Middle frontal gyrus (tissue), 1 donor: ENCODE results near the gene NME9.
A peak's percentile ranks its signal among the peaks of the same experiment; 100 is the strongest.
"Not testable (repeated sequence)": the region's sequence is repeated elsewhere in the genome, so short reads cannot be mapped to it uniquely, and the experiment has no call there.

ENCODE experiments used
- DNase-seq: peaks from one replicate; pipeline ENCODE4 v3.0.0-alpha.2; 2015; ENCODE audit warnings: low spot score; ENCODE audit errors: extremely low spot score

Gene NME9, protein sequence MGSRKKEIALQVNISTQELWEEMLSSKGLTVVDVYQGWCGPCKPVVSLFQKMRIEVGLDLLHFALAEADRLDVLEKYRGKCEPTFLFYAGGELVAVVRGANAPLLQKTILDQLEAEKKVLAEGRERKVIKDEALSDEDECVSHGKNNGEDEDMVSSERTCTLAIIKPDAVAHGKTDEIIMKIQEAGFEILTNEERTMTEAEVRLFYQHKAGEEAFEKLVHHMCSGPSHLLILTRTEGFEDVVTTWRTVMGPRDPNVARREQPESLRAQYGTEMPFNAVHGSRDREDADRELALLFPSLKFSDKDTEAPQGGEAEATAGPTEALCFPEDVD

DNA sequence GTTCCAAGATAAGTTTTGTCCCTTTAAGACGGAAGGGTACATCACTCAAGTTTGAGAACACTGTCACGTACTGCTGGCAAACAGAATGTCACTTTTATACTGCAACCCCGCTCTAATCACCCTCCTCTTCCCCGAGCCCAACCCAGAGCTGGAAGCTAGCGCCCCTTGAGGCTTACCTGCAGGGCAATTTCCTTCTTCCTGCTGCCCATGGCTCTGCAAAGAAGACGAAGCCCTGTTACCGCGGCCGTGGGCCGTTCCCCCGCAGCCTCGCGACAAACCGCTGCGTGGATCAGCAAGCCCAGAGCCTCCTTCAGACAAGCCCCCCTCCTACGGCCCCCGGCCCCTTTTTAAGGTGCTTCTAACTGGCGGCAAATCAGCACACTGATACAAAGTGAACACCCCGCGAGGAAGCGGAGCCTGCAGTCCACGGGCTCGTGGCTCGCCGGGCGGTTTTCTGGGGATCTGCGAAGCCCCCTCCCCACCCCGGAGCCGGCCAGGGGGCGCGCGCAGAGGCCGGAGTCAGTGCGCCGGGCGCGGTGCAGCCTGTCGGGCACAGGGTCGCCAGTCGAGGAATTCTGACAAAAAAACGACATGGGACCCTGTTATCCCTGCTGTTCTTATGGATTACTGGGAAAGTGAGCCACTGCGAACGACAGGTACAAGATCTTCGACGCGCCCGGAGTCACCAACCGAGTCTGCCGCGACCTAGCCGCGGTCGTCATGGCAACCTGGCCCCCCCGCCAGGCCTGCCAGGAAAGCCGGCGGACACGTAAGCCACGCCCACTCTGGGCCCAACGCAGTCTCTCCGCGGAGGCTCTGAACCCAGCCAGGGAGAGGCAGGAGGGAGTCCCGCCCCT is at the start of gene NME9:
Gene NME9, minus strand, starts transcription at position 725 of the 857 bp plus-strand sequence. Its CDS starts 516 bp downstream, at position 209.
- peak; percentile 84 for DNase-seq

DNA sequence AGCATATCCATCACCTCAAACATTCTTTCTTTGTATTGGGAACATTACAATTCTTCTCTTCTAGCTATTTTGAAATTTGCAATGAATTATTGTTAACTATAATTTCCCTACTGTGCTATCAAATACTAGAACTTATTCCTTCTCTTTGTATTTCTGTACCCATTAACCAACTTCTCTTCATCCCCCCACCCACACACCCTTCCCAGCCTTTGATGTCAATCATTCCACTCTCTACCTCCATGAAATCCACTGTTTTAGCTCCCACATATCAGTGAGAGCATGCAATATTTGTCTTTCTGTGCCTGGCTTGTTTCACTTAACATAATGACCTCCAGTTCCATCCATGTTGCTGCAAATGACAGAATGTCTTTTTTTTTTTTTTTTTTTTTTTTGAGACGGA is 49.3 kb upstream of the NME9 start:
- no peak for DNase-seq

DNA sequence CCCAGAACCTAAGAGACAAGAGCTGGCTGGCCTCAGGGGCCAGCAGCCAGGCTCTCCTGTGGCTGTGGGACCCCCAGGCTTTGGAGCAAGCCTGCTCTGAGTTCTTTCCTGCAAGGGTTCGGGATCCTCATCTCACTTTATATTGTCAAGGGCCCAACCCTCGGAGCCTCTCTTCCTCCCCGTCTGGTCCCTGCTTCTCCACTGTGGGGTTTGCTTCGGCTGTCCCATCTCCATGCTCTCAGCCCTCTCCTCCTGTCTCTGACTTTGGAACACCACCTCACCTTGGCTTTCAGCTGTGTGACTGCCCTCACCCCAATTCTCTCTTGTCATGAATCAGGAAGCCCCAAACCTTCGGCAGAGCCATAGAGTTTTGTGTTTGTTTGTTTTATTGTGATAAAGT is 48.7 kb upstream of the NME9 start:
- DNase-seq, result no peak

DNA sequence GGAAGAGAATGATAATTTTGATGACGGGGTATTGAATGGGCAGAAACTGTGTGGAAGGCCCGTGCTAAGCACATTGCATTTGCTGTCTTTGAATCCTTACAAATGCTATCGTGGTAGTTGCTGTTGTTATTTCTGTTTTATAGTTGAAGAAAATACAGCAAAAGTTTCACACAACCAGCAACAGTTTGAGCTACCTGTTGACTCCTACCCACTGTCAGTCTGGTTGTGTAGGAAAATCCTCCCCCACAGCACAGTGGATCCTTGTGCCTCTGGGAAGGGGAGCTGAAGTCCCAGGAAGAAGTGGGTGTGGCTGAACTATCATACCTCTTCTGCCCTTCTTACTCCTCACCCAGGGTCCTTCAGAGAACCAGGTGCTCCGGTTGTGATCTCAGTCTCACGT is 48.2 kb upstream of the NME9 start:
- no peak for DNase-seq

DNA sequence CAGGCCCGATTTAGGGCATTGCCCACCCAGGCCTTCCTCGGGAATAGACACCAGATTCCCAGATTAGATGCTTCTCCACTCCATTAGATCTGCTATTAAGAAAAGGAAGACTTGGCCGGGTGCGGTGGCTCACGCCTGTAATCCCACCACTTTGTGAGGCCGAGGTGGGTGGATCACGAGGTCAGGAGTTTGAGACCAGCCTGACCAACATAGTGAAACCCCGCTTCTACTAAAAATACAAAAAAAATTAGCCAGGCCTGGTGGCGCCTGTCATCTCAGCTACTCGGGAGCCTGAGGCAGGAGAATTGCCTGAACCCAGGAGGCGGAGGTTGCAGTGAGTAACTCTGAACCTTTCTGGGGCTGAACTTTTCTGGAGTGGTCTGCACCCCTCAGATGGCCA is 47.6 kb upstream of the NME9 start:
- not testable (repeated sequence) for DNase-seq

DNA sequence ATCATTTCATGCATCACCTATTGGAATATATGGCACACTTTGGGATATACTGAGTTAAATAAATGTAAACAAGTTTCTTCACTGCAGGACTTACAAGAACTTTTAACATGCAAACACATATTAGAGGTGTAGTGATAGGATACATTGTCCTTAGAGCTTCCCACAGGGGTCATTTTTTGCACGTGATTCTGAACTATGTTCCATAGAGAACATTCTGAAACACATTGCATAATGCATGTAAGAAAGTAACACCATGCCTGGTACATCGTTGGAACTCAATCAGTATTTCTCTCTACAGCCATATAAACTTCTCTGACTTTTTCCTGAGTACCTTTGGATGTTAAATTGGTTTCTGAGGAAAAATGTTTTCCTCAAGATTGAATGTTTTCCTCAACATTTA is 47.0 kb upstream of the NME9 start:
- no peak for DNase-seq

DNA sequence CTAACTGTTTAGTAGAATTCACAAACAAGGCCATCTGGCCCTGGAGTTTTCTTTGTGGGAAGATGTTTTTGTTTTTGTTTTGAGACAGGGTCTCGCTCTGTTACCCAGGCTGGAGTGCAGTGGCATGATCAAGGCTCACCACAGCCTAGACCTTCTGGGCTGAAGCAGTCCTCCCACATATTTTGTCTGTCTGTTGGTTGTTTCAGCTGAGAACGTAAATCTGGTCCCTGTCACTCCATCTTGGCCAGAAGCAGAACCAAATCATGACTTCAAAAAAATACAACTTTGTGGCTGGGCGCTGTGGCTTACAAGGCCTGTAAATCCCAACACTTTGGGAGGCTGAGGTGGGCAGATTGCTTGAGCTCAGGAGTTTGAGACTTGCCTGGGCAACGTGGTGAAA is 45.8 kb upstream of the NME9 start:
- no peak for DNase-seq

DNA sequence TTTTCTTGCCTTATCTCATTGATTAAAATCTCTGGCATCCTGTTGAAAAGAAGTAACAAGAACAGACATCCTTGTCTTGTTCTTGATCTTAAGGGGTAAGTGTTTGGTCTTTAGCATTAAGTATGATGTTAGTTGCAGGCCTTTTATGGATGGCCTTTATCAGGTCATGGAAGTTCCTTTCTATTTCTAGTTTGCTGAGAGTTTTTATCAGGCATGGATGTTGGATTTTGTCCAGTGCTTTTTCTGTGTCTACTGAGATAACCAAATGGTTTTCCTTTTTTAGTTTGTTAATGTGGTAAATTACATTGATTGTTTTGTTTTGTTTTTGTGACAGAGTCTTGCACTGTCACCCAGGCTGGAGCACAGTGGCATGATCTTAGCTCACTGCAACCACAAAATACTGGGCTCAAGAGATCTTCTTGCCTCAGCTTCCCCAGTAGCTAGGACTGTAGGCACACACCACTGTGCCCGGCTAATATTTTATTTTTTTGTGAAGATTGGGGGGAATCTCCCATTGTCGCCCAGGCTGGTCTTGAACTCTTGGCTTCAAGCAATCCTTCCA is 45.0 kb upstream of the NME9 start:
- DNase-seq, result no peak

DNA sequence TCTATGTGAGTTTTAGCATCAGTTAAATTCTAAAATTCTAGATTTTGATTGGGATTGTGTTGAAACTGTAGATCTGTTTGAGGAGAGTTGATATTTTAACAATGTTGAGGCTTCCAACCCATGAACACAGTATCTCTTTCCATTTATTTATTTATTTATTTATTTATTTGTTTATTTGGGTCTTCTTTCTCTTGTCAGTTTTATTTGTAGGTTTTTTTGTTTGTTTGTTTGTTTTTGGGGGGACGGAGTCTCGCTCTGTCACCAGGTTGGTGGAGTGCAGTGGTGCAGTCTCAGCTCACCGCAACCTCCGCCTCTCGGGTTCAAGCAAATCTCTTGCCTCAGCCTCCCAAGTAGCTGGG is 44.1 kb upstream of the NME9 start:
- DNase-seq, result no peak

DNA sequence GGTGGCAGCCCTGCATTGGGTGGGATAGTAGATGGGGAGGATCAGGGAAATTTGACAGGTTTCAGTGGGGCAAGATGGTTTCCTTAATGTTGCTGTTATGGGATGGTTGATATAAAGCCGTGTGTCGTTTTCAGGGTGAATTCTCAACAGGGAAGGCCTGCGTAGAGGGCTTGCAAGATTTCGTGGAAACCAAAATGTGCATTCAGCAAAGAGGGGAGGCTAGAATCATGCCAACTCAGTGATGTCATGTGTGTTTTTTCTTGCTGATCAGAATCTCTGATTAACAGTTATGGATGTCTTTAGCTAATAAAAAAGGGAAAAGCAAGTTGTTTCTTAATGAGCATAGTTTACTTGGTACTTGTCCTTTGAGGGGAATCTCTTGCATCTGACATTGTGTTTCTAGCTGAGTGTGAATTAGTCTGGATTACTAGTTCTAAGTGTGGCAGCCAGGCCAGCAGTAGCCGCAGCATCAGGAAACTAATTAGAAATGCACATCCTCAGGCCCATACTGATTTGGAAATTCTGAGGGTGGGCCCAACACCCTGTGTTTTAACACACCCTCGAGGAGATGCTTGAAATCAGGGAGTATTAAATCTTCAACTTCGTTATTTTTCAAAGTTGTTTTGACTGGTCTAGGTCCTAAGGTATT is 43.6 kb upstream of the NME9 start:
- no peak for DNase-seq

DNA sequence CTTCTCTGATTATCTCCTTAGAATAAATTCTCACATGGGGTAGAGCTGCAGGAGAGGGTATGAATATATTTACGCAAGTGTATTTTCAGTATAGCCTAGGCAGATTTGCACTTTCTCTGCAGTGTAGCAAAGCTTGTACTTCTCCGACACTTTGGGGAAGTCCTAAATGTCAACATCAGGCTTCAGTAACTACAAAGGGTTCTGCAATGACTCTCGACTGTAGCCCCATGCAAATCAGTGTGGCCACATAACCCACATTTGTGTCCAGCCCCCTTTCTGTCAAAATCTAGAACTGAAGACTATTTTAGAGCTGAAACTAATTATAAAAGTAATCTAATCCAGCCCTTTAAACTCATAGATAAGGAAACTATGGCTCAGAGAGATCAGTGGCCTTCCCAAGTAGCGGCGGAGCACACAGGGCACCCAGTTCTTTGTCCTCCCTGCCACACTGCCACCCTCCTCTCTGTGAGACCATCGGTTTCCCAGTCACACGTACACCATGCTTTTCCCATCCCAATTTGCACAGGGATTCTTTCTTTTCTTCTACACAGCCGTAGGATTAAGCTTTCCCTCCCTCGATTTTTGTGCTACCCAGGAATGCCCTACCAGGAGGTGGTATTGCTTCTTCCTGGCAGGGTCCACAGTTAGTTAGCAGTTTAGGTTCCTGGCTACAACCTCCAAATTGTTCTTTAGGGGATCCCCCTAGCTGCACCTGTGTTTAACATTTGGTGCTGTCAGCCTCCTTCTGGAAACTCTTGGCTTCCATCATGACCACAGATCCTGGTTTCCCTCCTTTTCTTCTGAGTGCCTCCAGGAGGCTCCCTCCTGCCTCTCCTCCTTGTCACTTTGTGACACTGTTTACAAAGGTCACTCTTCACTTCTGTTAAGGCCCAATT is 41.7 kb upstream of the NME9 start:
- DNase-seq, result no peak

DNA sequence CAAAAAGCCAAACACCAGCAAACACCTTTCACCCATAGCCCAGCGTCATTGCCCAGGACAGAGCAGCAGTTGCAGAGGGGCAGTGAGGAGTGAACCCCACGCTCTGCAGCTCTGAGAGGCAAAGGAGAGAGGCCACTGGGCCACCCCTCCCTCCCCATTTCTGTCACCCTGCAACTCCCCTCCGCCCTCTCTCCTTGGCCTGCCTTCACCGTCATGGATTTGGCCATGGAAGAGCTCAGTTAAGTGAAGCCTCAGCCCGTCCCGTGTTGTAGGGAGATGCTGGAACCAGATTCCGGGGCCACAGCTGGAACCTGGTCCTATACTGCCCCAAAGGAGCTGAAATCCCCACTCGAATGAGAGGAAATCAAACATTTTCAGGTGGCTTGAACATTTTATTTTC is 40.7 kb upstream of the NME9 start:
- no peak for DNase-seq

DNA sequence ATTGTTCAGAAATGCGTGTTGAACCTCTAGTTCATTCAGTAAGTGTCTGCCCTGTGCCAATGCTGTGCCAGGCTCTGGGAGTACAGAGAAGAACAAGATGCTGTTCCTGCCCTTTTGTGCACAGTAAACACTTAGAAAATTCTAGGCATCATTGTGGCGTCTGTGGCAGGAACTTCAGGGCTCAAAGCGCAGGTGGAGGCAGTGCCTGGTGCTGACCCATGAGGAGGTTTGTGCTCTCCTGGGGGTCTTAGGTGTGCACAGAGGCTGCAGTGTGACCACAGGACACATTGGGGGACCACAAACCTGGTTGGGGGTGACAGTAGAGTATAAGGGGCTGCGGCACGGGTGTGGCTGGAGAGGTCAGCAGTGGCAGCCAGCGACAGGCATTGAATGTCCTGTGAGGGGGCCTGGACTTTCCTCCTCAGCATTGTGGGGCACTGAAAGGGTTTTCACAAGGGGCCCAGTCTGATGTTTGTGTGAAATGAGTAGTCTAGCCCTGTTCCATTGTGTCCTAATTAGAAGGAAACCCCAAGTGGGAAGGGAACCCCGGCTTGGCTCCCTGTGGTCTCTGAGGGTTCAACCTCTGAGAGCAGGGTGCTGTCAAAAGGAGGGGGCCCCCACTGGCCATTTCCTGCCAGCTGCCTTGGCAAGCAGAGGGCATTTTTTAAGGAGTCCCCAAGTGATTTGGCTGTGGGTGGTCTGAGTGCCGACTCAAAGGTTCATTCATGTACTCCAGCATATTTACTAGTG is 39.7 kb upstream of the NME9 start:
- DNase-seq, result no peak

DNA sequence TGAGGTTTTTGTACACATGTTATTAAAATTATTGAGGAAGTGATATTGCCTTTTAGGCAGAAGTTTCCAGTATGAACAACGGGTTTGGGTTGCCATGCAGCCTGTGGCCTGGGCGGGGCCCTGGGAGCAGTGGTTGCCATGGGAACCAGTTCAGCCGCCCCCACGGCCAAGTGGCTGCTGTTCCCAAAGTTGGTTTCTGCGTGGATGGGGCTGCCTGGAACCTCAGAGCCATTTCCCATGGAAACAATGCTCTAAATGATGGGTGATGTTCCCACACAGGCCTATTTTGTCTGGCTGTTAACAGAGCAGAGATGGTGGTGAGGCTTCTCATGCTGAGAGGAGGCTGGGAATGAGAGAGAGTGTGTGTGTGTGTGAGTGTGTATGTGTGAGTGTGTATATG is 38.3 kb upstream of the NME9 start:
- peak; percentile 56 for DNase-seq

DNA sequence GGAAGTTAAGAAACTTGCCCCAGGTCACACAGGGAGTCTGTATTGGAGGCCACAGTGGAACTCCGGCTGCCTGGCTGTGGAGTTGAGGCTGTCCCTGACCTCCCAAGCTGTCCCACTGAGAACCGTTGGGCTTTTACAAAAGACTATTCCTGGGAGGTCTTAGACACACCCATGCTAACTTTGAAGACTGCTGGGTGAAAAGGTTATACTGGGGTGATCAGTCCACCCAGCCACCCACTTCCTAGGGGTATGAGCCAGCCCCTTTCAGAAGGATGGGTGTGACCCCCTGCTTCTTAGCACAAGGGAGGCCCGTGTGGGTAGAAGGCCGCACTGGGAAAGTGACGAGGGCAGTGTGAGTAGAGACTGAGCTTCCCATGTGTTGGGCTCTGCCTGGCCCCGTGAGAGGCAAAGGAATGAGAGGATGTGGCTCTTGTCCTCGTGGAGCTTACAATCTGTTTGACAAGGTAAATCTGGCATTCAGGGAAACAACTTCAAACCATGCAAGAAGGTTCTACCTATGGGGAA is 37.7 kb upstream of the NME9 start:
- no peak for DNase-seq

DNA sequence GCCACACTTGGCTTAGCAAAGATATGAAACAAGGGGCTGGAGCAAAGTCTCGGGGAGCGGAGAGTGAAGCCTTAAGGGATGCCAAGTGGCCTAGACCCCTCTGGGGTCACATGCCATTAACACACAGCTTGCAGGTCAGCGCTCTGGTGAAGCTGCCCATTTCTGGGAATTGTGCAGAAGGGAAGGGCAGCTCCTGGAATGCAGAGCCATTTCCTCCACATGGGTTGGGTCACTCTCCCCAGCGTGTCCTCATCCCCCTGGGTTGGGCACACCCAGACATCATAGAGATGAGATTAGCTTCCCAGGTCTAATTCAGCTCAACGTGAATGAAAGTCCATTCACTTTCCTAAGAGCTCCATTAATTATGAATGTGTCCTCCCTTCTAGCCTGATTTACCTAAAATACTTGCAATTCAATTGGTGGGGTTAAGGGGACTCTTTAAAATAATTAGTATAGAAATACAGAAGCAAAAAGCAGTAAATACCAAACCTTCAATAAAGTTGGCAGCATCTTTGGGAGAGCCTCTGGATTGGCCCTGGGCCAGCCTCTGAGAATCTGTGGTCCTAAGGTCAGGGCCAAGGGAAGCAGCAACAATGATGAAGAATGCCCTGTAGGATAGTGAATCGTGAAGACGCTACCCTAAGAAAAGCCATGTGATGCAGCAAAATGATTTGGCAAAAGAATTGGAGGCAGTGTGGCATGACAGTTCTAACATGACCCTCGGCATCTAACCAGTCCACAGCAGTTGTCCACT is 36.5 kb upstream of the NME9 start:
- no peak for DNase-seq

DNA sequence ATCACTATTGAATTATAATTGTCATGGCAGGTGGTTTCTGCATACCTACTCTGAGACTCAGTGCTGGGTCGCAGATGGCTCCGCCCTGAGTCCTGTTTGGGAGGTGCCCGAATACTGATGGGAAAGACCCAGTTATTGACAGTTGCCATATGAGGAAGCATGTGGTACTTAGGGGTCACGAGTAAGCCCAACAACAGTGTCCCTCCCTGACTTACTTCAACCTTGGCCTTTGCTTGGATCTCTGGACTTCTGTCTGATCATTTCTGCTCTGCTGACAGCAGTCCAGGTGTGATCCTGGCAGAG is 35.6 kb upstream of the NME9 start:
- no peak for DNase-seq

DNA sequence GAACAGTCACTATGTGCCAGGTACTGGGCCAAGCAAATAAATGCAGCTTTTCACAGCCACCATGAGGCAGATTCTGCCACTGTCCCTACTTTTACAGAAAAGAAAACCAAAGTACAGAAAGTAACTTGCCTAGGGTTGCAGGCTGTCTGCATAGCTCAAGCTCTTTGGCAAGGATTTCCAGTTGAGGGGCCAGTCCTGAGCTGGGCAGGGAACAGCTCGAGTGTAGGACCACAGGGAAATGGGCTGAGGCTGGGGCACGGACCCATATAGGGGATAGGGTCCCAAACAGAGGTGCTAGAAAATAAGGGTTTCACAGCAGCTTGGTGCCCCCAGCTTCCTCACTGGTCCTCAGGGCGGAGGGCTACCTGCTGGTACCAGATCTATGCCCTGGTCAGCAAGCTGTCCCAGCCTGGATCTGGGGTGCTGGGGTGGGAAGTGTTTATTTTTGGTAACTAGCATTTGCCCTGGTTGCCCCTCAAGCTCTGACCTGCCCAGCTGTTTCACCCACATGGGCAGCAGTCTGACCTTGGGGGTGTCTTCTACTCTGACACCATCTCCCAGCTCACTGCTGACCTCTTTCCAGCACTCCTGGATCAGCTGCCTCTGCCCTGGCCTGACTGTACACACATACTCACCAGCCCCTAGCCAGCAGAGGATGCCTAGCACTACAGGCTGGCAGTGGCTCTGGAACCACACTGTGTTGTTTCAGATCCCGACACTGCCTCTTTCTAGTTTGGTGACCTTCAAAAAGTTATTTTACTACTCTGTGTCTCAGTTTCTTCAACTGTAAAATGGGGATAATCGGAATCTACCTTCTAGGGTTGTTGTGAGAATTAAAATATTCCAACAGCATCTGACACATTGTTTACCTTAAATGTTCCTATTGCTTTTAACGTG is 35.0 kb upstream of the NME9 start:
- no peak for DNase-seq
